IMR-90 (cell line): ENCODE results near the gene TRPM6.

ENCODE experiments used
- CEBPB ChIP-seq: IDR thresholded peaks from 2 replicates; pipeline ENCODE4 v1.6.1; 2012; ENCODE audit warnings: low read depth, low read length, improper control_type of control experiment
- MAZ ChIP-seq: IDR thresholded peaks from 2 replicates; pipeline ENCODE4 v1.6.1; 2012; ENCODE audit warnings: low read depth, mild to moderate bottlenecking, low read length, improper control_type of control experiment, moderate library complexity, borderline replicate concordance
- MXI1 ChIP-seq: IDR thresholded peaks from 2 replicates; pipeline ENCODE4 v1.6.1; 2012; ENCODE audit warnings: low read depth, mild to moderate bottlenecking, low read length, moderate library complexity, borderline replicate concordance
- POLR2A ChIP-seq: IDR thresholded peaks from 2 replicates; pipeline ENCODE4 v1.6.1; 2012; ENCODE audit warnings: mild to moderate bottlenecking, low read depth, low read length
- RAD21 ChIP-seq: IDR thresholded peaks from 2 replicates; pipeline ENCODE4 v1.6.1; 2012; ENCODE audit warnings: low read length, improper control_type of control experiment
- RCOR1 ChIP-seq: IDR thresholded peaks from 2 replicates; pipeline ENCODE4 v1.6.1; 2012; ENCODE audit warnings: mild to moderate bottlenecking, low read length, improper control_type of control experiment; ENCODE audit not compliant: insufficient replicate concordance
- RFX5 ChIP-seq: IDR thresholded peaks from 2 replicates; pipeline ENCODE4 v1.8.0; 2012; ENCODE audit warnings: low read depth, mild to moderate bottlenecking, low read length, moderate library complexity
- TF ChIP-seq, protein P1 (sequence below): conservative IDR thresholded peaks from 2 replicates; pipeline ENCODE4 v1.5.1; 2012; ENCODE audit warnings: mild to moderate bottlenecking, low read depth, low read length, improper control_type of control experiment
- TF ChIP-seq, protein P2 (sequence below): fragments of 150-350 bp; IDR thresholded peaks from 2 replicates; pipeline ENCODE4 v1.6.1; 2017; ENCODE audit warnings: mild to moderate bottlenecking, antibody characterized with exemption, low read length, low read depth
- TF ChIP-seq, protein P3 (sequence below): fragments of 150-350 bp; IDR thresholded peaks from 2 replicates; pipeline ENCODE4 v1.6.1; 2016; ENCODE audit warnings: low read depth, mild to moderate bottlenecking, low read length, moderate library complexity, borderline replicate concordance

DNA sequence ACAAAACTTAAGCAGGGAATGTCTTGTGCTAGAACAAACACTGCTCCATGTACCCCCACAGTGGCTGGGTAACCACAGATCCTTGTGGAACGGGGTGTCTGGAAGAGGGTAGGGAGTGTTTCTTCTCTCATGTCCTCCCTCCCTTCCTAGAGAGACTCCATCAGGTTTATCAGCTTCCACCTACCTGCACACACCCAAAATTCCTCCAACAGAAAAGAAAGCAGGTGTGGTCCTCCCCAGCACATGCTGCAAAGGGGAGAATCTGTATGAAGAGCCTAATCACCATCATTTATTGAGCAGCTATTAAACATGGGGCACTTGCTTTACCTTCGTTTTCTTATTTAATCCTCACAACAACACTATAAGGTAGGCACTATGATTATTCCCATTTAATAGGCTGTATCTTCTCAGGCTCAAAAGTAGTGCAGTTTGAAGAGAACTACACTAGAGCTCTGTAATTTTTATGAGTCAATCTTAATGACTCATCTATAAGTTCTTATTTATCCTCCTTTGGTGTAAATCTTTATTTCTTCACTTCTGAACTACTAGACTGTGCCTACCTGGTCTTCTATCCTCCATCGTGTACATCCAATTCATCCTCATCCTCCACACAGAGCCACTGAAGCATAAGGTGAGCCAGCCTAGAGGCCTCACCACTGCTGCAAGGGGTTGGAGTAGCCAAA lies 33.4 kb upstream of the TRPM6 start:
- TF ChIP-seq, protein P1, sequence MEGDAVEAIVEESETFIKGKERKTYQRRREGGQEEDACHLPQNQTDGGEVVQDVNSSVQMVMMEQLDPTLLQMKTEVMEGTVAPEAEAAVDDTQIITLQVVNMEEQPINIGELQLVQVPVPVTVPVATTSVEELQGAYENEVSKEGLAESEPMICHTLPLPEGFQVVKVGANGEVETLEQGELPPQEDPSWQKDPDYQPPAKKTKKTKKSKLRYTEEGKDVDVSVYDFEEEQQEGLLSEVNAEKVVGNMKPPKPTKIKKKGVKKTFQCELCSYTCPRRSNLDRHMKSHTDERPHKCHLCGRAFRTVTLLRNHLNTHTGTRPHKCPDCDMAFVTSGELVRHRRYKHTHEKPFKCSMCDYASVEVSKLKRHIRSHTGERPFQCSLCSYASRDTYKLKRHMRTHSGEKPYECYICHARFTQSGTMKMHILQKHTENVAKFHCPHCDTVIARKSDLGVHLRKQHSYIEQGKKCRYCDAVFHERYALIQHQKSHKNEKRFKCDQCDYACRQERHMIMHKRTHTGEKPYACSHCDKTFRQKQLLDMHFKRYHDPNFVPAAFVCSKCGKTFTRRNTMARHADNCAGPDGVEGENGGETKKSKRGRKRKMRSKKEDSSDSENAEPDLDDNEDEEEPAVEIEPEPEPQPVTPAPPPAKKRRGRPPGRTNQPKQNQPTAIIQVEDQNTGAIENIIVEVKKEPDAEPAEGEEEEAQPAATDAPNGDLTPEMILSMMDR, result no peak
- TF ChIP-seq, protein P2, sequence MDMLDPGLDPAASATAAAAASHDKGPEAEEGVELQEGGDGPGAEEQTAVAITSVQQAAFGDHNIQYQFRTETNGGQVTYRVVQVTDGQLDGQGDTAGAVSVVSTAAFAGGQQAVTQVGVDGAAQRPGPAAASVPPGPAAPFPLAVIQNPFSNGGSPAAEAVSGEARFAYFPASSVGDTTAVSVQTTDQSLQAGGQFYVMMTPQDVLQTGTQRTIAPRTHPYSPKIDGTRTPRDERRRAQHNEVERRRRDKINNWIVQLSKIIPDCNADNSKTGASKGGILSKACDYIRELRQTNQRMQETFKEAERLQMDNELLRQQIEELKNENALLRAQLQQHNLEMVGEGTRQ, result no peak
- TF ChIP-seq RCOR1, result no peak
- no peak for TF ChIP-seq RAD21
- TF ChIP-seq MAZ, result no peak
- no peak for TF ChIP-seq POLR2A
- no peak for TF ChIP-seq RFX5
- no peak for TF ChIP-seq MXI1
- TF ChIP-seq, protein P3, sequence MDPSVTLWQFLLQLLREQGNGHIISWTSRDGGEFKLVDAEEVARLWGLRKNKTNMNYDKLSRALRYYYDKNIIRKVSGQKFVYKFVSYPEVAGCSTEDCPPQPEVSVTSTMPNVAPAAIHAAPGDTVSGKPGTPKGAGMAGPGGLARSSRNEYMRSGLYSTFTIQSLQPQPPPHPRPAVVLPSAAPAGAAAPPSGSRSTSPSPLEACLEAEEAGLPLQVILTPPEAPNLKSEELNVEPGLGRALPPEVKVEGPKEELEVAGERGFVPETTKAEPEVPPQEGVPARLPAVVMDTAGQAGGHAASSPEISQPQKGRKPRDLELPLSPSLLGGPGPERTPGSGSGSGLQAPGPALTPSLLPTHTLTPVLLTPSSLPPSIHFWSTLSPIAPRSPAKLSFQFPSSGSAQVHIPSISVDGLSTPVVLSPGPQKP, result no peak
- no peak for TF ChIP-seq CEBPB
